Measurements from ENCODE around the gene LHPP.

LHPP gene

GRCh38 chr10:124473070-124473469, 11.4 kb downstream of the LHPP start:
- DNase-seq = no peak

- no peak for DNase-seq
Observed at GRCh38 chr10:124474514-124475070, 13.0 kb downstream of the LHPP start.

- no peak for DNase-seq
Observed at GRCh38 chr10:124476043-124476725, 14.6 kb downstream of the LHPP start.

- DNase-seq = no peak
Observed at GRCh38 chr10:124477614-124478363, 16.2 kb downstream of the LHPP start.

GRCh38 chr10:124478515-124478914, 16.9 kb downstream of the LHPP start:
- DNase-seq = no peak

- DNase-seq = no peak
Observed at GRCh38 chr10:124480860-124481259, 19.2 kb downstream of the LHPP start.

- DNase-seq = no peak
Observed at GRCh38 chr10:124481717-124482116, 20.1 kb downstream of the LHPP start.

GRCh38 chr10:124482236-124482800, 20.7 kb downstream of the LHPP start:
- DNase-seq = no peak

GRCh38 chr10:124482876-124483275, 21.3 kb downstream of the LHPP start:
- no peak for DNase-seq

GRCh38 chr10:124484031-124484430, 22.4 kb downstream of the LHPP start:
- DNase-seq = no peak

- no peak for DNase-seq
Observed at GRCh38 chr10:124484661-124485060, 23.0 kb downstream of the LHPP start.

GRCh38 chr10:124486635-124487034, 25.0 kb downstream of the LHPP start:
- DNase-seq = no peak

GRCh38 chr10:124491105-124491504, 29.5 kb downstream of the LHPP start:
- no peak for DNase-seq

GRCh38 chr10:124492266-124492665, 30.6 kb downstream of the LHPP start:
- DNase-seq = no peak

GRCh38 chr10:124493214-124493882, 31.7 kb downstream of the LHPP start:
- no peak for DNase-seq

- no peak for DNase-seq
Observed at GRCh38 chr10:124494046-124494807, 32.6 kb downstream of the LHPP start.

GRCh38 chr10:124495162-124495561, 33.5 kb downstream of the LHPP start:
- DNase-seq = no peak

GRCh38 chr10:124495725-124496124, 34.1 kb downstream of the LHPP start:
- no peak for DNase-seq

GRCh38 chr10:124496150-124496549, 34.5 kb downstream of the LHPP start:
- no peak for DNase-seq

- DNase-seq = no peak
Observed at GRCh38 chr10:124496620-124497019, 35.0 kb downstream of the LHPP start.

- no peak for DNase-seq
Observed at GRCh38 chr10:124497196-124497881, 35.7 kb downstream of the LHPP start.

- DNase-seq = no peak
Observed at GRCh38 chr10:124498056-124498455, 36.4 kb downstream of the LHPP start.
